DMS53 treated with DMSO at 0.1 percent for 48 hours (cell line): ENCODE data around the gene EVI5.

Source experiments
- DNase-seq: peaks from one replicate; lab custom pipeline; 2025; ENCODE audit not compliant: unreplicated experiment; lab: John Stamatoyannopoulos, UW

Gene EVI5

GRCh38 chr1:92486251-92487077 is 298.4 kb downstream of the EVI5 start, which contains the start of gene GFI1:
Gene GFI1 (minus strand): TSS chr1:92486925. CDS start chr1:92483487, 3,438 bp downstream.
- DNase-seq, result peak; percentile 85

GRCh38 chr1:92485381-92486250 is 299.3 kb downstream of the EVI5 start:
- peak; percentile 90 for DNase-seq

- peak; percentile 67 for DNase-seq
Observed at GRCh38 chr1:92484472-92485380, 300.2 kb downstream of the EVI5 start.

- DNase-seq, result peak; percentile 82
Observed at GRCh38 chr1:92483610-92484471, 301.1 kb downstream of the EVI5 start.

GRCh38 chr1:92482665-92483609 is 302.0 kb downstream of the EVI5 start:
- DNase-seq, result peak; percentile 71

GRCh38 chr1:92481971-92482664 is 302.8 kb downstream of the EVI5 start:
- DNase-seq, result no peak

GRCh38 chr1:92481599-92481925 is 303.3 kb downstream of the EVI5 start:
- DNase-seq, result no peak

- DNase-seq, result no peak
Observed at GRCh38 chr1:92480813-92481598, 303.9 kb downstream of the EVI5 start.

- no peak for DNase-seq
Observed at GRCh38 chr1:92480200-92480812, 304.6 kb downstream of the EVI5 start.

GRCh38 chr1:92479587-92479986 is 305.3 kb downstream of the EVI5 start:
- DNase-seq, result no peak

- DNase-seq, result no peak
Observed at GRCh38 chr1:92478393-92478792, 306.5 kb downstream of the EVI5 start.

GRCh38 chr1:92476071-92476631 is 308.8 kb downstream of the EVI5 start:
- DNase-seq, result no peak

GRCh38 chr1:92475029-92475428 is 309.9 kb downstream of the EVI5 start:
- no peak for DNase-seq

- no peak for DNase-seq
Observed at GRCh38 chr1:92473781-92474495, 311.0 kb downstream of the EVI5 start.

- no peak for DNase-seq
Observed at GRCh38 chr1:92470216-92470615, 314.7 kb downstream of the EVI5 start.

- DNase-seq, result no peak
Observed at GRCh38 chr1:92466683-92467352, 318.1 kb downstream of the EVI5 start.
